K562 (cell line): ENCODE measurements around the gene TRIM33. TPM values are rescaled to one million over a fixed set of nuclear protein-coding genes. Genes with fewer than 3 reads are reported as not detected.

ENCODE experiments used
- DACH1 ChIP-seq: fragments of 450-650 bp; IDR thresholded peaks from 2 replicates; pipeline ENCODE4 v1.6.1; 2018; ENCODE audit not compliant: partially characterized antibody
- ERF ChIP-seq: fragments of 450-650 bp; formaldehyde crosslinking; IDR thresholded peaks from 2 replicates; pipeline ENCODE4 v1.4.0; 2020; ENCODE audit warnings: mild to moderate bottlenecking, mixed read lengths
- ESRRB ChIP-seq: fragments of 250-450 bp; sonication (Bioruptor Pico); IDR thresholded peaks from 2 replicates; pipeline ENCODE4 v1.5.0; 2020; ENCODE audit warnings: mild to moderate bottlenecking, moderate library complexity, borderline replicate concordance
- ETV1 ChIP-seq: fragments of 450-650 bp; conservative IDR thresholded peaks from 2 replicates; pipeline ENCODE4 v1.6.1; 2016; ENCODE audit warnings: missing genetic modification characterization, control low read depth, low read depth, missing compliant biosample characterization
- FOXJ2 ChIP-seq: fragments of 200-800 bp; sonication (Bioruptor generic); IDR thresholded peaks from 2 replicates; pipeline ENCODE4 v1.6.1; 2016; ENCODE audit warnings: missing genetic modification characterization, missing compliant biosample characterization
- GATA2 ChIP-seq: sonication (generic); formaldehyde crosslinking; IDR thresholded peaks from 2 replicates; pipeline ENCODE4 v1.4.0; 2020; ENCODE audit warnings: mild to moderate bottlenecking, missing genetic modification reagents
- HDAC3 ChIP-seq: fragments of 450-650 bp; IDR thresholded peaks from 2 replicates; pipeline ENCODE4 v1.6.1; 2018; ENCODE audit warnings: borderline replicate concordance, mild to moderate bottlenecking, moderate library complexity; ENCODE audit not compliant: partially characterized antibody
- HSF4 ChIP-seq: fragments of 250-450 bp; sonication (Bioruptor Pico); IDR thresholded peaks from 2 replicates; pipeline ENCODE4 v2.1.2; 2022; ENCODE audit warnings: mild to moderate bottlenecking, moderate library complexity, borderline replicate concordance
- JUN ChIP-seq, 2 experiments: sonication (generic) in 1 of 2; formaldehyde crosslinking in 1 of 2; IDR thresholded peaks; 2 replicates each; pipeline versions ENCODE4 v1.6.1 to v1.8.0; 2012 to 2022; ENCODE audit warnings: borderline replicate concordance in 2 of 2, mild to moderate bottlenecking in 2 of 2, improper control_type of control experiment in 1 of 2, low read depth in 1 of 2, low read length in 1 of 2, missing genetic modification reagents in 1 of 2
- NFRKB ChIP-seq: fragments of 450-650 bp; IDR thresholded peaks from 2 replicates; pipeline ENCODE4 v1.6.1; 2016; ENCODE audit warnings: low read depth
- PHTF2 ChIP-seq: fragments of 250-450 bp; sonication (Bioruptor Pico); IDR thresholded peaks from 2 replicates; pipeline ENCODE4 v1.5.0; 2021; ENCODE audit warnings: mild to moderate bottlenecking
- SP1 ChIP-seq: sonication (generic); formaldehyde crosslinking; IDR thresholded peaks from 2 replicates; pipeline ENCODE4 v1.8.1; 2022; ENCODE audit warnings: mild to moderate bottlenecking, missing genetic modification reagents
- STAT5A ChIP-seq: IDR thresholded peaks from 2 replicates; pipeline ENCODE4 v1.6.1; 2012; ENCODE audit warnings: low read length, inconsistent platforms, borderline replicate concordance
- TCF3 ChIP-seq: sonication (generic); formaldehyde crosslinking; IDR thresholded peaks from 2 replicates; pipeline ENCODE4 v1.4.0; 2020; ENCODE audit warnings: mild to moderate bottlenecking, missing genetic modification reagents
- U2AF2 ChIP-seq: fragments of 200-400 bp; formaldehyde crosslinking; optimal IDR thresholded peaks from 2 replicates; pipeline ENCODE3; 2017; ENCODE audit warnings: low read depth, mild to moderate bottlenecking, low read length
- ZNF212 ChIP-seq: fragments of 450-650 bp; formaldehyde crosslinking; IDR thresholded peaks from 2 replicates; pipeline ENCODE4 v1.4.0; 2020; ENCODE audit warnings: mild to moderate bottlenecking
- ZNF551 ChIP-seq: fragments of 250-450 bp; sonication (Bioruptor Pico); IDR thresholded peaks from 2 replicates; pipeline ENCODE4 v1.5.0; 2021; ENCODE audit warnings: mild to moderate bottlenecking, moderate library complexity
- polyA plus RNA-seq, 8 experiments: library from polyadenylated mRNA; depleted of rRNA in 4 of 8; stranded (reverse) in 5 of 8; unstranded in 3 of 8; fragments of >200 nt; fragmentation: Nextera tagmentation in 2 of 8; fragmentation: Illumina TruSeq in 1 of 8; extraction: Ambion mirVana in 2 of 8; extraction: Trizol in 1 of 8; gene quantifications; 2 replicates each; pipeline versions ENCODE4 v1.2.1 to v1.2.3, GENCODE V29; 2011 to 2014; ENCODE audit warnings: inconsistent platforms in 1 of 8, missing spikeins in 1 of 8
- total RNA-seq, 7 experiments: library from RNA; depleted of rRNA in 6 of 7; stranded (reverse); fragments of >200 nt in 6 of 7; fragmentation: Illumina TruSeq in 2 of 7; extraction: Trizol in 2 of 7; gene quantifications; 2 replicates each; pipeline versions ENCODE4 v1.2.1 to v1.2.3, GENCODE V29; 2011 to 2021; ENCODE audit warnings: low replicate concordance in 1 of 7
- TF ChIP-seq, protein P1 (sequence below), 3 experiments: fragments of 200-800 bp in 1 of 3; sonication (Bioruptor generic) in 1 of 3; sonication (generic) in 1 of 3; formaldehyde crosslinking in 1 of 3; IDR thresholded peaks; 2 replicates each; pipeline versions ENCODE4 v1.6.1 to v1.8.0; 2016 to 2022; ENCODE audit warnings: mild to moderate bottlenecking in 2 of 3, missing compliant biosample characterization in 2 of 3, missing genetic modification characterization in 2 of 3, missing genetic modification reagents in 1 of 3
- TF ChIP-seq, protein P2 (sequence below), 2 experiments: fragments of 250-450 bp in 1 of 2; fragments of 450-650 bp in 1 of 2; sonication (Bioruptor Pico) in 1 of 2; IDR thresholded peaks; 2 replicates each; pipeline versions ENCODE4 v1.6.1 to v1.8.0; 2016 to 2021; ENCODE audit warnings: mild to moderate bottlenecking in 2 of 2, moderate library complexity in 2 of 2, missing compliant biosample characterization in 1 of 2, missing genetic modification characterization in 1 of 2
- TF ChIP-seq, protein P3 (sequence below): IDR thresholded peaks from 2 replicates; pipeline ENCODE4 v1.6.1; 2011; ENCODE audit warnings: borderline replicate concordance, low read depth, mild to moderate bottlenecking, moderate library complexity, low read length; ENCODE audit not compliant: insufficient read depth, poor library complexity, severe bottlenecking
- TF ChIP-seq, protein P4 (sequence below): fragments of 250-450 bp; sonication (Bioruptor Pico); IDR thresholded peaks from 2 replicates; pipeline ENCODE4 v1.5.0; 2020; ENCODE audit warnings: mild to moderate bottlenecking, borderline replicate concordance

The TRIM33 gene
- total and polyA plus RNA-seq, 9 of the 15 experiments (the other 6 are each of a cell fraction or from before 2014, with no cell fraction given), result 9.3 to 58.4 (median 40.2) TPM

DNA sequence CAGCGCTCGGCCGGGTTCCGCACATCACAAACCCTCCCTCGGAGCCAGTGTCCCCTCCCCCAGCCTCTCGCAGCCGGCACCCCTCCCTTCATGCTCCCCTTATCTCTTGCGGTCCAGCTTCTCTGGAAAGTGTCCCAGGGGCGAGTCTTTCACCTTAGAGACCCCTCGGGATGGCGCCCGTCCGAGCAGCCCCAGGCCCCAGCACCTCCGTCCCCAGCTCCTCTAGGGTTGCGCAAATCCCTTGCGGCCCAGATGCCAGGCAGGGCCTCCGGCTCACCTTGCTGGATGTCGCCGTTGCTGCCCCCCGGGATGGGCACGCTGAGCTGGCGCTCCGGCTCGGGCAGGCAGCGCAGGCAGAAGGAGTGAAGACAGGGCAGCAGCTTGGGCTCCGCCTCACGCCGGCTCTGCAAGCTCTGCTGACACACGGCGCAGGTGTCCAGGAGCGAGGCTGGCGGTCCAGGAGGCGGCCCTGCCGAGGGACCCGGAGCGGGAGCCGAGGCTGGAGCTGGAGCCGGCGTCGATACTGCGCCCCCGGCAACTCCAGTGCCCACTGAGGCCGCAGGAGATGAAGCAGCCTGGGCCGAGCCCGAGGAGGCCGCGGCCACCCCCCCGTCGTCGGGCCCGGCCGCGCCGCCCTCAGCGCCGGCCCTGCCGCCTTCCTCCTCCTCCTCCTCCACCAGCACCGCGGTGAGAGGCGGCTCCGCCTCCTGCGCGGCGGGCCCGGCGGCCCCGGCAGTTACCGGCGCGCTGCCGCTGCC, 550 bp downstream of the TRIM33 start (continued):
- TF ChIP-seq ETV1 (no peak), U2AF2 (no peak), ZNF212 (CRISPR knock-in tag) (no peak), ZNF551 (no peak), TCF3 (CRISPR knock-in tag) (peak; percentile 65), HSF4 (no peak), GATA2 (peak; percentile 61; the same call in 1 of the 2 replicates), SP1 (CRISPR knock-in tag) (peak; percentile 57), ESRRB (CRISPR knock-in tag) (no peak), HDAC3 (no peak), ERF (CRISPR knock-in tag) (no peak), FOXJ2 (tag) (no peak), NFRKB (no peak; the same call in 1 of the 2 replicates), JUN (IDR thresholded peaks at IDR 0.05; ENCODE audit: borderline replicate concordance, low read depth, low read length) (no peak), JUN (CRISPR knock-in tag; IDR thresholded peaks at IDR 0.05; ENCODE audit: borderline replicate concordance) (0 out of 2 replicates have a peak, but pooled peaks have one; percentile 37), DACH1 (no peak), PHTF2 (no peak), STAT5A (no peak)
- TF ChIP-seq, protein P1, sequence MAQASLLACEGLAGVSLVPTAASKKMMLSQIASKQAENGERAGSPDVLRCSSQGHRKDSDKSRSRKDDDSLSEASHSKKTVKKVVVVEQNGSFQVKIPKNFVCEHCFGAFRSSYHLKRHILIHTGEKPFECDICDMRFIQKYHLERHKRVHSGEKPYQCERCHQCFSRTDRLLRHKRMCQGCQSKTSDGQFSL (CRISPR knock-in tag; IDR thresholded peaks at IDR 0.05), result peak; percentile 74
- TF ChIP-seq, protein P1 (tag; IDR thresholded peaks at IDR 0.05), result 0 out of 4 replicates have a peak, but pooled peaks of 1 of the 2 experiments have one; percentile 48
- TF ChIP-seq, protein P2, sequence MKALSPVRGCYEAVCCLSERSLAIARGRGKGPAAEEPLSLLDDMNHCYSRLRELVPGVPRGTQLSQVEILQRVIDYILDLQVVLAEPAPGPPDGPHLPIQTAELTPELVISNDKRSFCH (CRISPR knock-in tag; IDR thresholded peaks at IDR 0.05), result no peak
- TF ChIP-seq, protein P2 (tag; IDR thresholded peaks at IDR 0.05), result no peak; the same call in 1 of the 2 replicates
- TF ChIP-seq, protein P3, sequence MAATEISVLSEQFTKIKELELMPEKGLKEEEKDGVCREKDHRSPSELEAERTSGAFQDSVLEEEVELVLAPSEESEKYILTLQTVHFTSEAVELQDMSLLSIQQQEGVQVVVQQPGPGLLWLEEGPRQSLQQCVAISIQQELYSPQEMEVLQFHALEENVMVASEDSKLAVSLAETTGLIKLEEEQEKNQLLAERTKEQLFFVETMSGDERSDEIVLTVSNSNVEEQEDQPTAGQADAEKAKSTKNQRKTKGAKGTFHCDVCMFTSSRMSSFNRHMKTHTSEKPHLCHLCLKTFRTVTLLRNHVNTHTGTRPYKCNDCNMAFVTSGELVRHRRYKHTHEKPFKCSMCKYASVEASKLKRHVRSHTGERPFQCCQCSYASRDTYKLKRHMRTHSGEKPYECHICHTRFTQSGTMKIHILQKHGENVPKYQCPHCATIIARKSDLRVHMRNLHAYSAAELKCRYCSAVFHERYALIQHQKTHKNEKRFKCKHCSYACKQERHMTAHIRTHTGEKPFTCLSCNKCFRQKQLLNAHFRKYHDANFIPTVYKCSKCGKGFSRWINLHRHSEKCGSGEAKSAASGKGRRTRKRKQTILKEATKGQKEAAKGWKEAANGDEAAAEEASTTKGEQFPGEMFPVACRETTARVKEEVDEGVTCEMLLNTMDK, result no peak
- TF ChIP-seq, protein P4, sequence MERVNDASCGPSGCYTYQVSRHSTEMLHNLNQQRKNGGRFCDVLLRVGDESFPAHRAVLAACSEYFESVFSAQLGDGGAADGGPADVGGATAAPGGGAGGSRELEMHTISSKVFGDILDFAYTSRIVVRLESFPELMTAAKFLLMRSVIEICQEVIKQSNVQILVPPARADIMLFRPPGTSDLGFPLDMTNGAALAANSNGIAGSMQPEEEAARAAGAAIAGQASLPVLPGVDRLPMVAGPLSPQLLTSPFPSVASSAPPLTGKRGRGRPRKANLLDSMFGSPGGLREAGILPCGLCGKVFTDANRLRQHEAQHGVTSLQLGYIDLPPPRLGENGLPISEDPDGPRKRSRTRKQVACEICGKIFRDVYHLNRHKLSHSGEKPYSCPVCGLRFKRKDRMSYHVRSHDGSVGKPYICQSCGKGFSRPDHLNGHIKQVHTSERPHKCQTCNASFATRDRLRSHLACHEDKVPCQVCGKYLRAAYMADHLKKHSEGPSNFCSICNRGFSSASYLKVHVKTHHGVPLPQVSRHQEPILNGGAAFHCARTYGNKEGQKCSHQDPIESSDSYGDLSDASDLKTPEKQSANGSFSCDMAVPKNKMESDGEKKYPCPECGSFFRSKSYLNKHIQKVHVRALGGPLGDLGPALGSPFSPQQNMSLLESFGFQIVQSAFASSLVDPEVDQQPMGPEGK (CRISPR knock-in tag), result no peak
